Subcutaneous abdominal adipose tissue (tissue), 5 donors: ENCODE data around the gene APOA4.

ENCODE experiments used
- H3K27ac ChIP-seq: one replicate; pipeline ENCODE4 v1.7.0; 2013; ENCODE audit warnings: low read depth, mild to moderate bottlenecking, inconsistent platforms, low read length, moderate library complexity
- H3K27me3 ChIP-seq, 5 donors: one replicate each; pipeline ENCODE4 v1.7.0; 2013; ENCODE audit warnings: low read length in 5 of 5, inconsistent platforms in 1 of 5; ENCODE audit not compliant: control insufficient read depth in 5 of 5, insufficient read depth in 4 of 5
- H3K36me3 ChIP-seq, 5 donors: one replicate each; pipeline ENCODE4 v1.7.0; 2013; ENCODE audit warnings: low read length in 5 of 5; ENCODE audit not compliant: control insufficient read depth in 5 of 5, insufficient read depth in 5 of 5
- H3K4me1 ChIP-seq, 5 donors: one replicate each; pipeline ENCODE4 v1.7.0; 2013; ENCODE audit warnings: low read length in 5 of 5, mild to moderate bottlenecking in 3 of 5, moderate library complexity in 1 of 5; ENCODE audit not compliant: control insufficient read depth in 5 of 5, insufficient read depth in 5 of 5
- H3K4me3 ChIP-seq, 5 donors: one replicate each; pipeline ENCODE4 v1.7.0; 2013; ENCODE audit warnings: low read length in 5 of 5, low read depth in 1 of 5
- H3K9ac ChIP-seq, 5 donors: one replicate each; pipeline ENCODE4 v1.7.0; 2013; ENCODE audit warnings: low read length in 5 of 5, mild to moderate bottlenecking in 4 of 5, moderate library complexity in 3 of 5
- H3K9me3 ChIP-seq, 5 donors: one replicate each; pipeline ENCODE4 v1.7.0; 2013; ENCODE audit warnings: low read length in 5 of 5; ENCODE audit not compliant: control insufficient read depth in 5 of 5
- donor health status: healthy.
- donor health status: healthy.
- donor health status: healthy.
- donor health status: healthy.
- donor health status: healthy.

Gene APOA4

GRCh38 chr11:116825434-116825833, 2.3 kb upstream of the APOA4 start:
- peaks cover 0 to 10% (median 8%) of the 10 kb centered on the region in 5 donors for H3K4me1 ChIP-seq
- H3K27ac ChIP-seq: no peak overlapping the region
- no peaks in the 10 kb centered on the region for H3K36me3 ChIP-seq
- no peak overlapping the region for H3K4me3 ChIP-seq
- no peaks in the 10 kb centered on the region for H3K27me3 ChIP-seq
- no peaks in the 10 kb centered on the region for H3K9me3 ChIP-seq
- H3K9ac ChIP-seq: no peak overlapping the region

- Histone ChIP-seq H3K36me3 (no peaks in the 10 kb centered on the region), H3K27me3 (no peaks in the 10 kb centered on the region), H3K9ac (no peak overlapping the region), H3K27ac (no peak overlapping the region), H3K9me3 (no peaks in the 10 kb centered on the region), H3K4me1 (no peaks in the 10 kb centered on the region), H3K4me3 (no peak overlapping the region)
Measured at GRCh38 chr11:116822575-116822974, 529 bp downstream of the APOA4 start.

GRCh38 chr11:116821050-116821918, 1.8 kb downstream of the APOA4 start:
- Histone ChIP-seq H3K27me3 (no peaks in the 10 kb centered on the region), H3K27ac (no peak overlapping the region), H3K36me3 (no peaks in the 10 kb centered on the region), H3K4me1 (no peaks in the 10 kb centered on the region), H3K9me3 (no peaks in the 10 kb centered on the region), H3K4me3 (no peak overlapping the region), H3K9ac (no peak overlapping the region)

GRCh38 chr11:116819049-116819448, 4.1 kb downstream of the APOA4 start:
- Histone ChIP-seq H3K4me1 (no peaks in the 10 kb centered on the region), H3K27me3 (no peaks in the 10 kb centered on the region), H3K27ac (no peak overlapping the region), H3K4me3 (no peak overlapping the region), H3K36me3 (no peaks in the 10 kb centered on the region), H3K9me3 (no peaks in the 10 kb centered on the region), H3K9ac (no peak overlapping the region)

- H3K27me3 ChIP-seq: no peaks in the 10 kb centered on the region
- H3K9ac ChIP-seq: no peak overlapping the region
- no peak overlapping the region for H3K27ac ChIP-seq
- no peaks in the 10 kb centered on the region for H3K36me3 ChIP-seq
- peaks cover 0 to 4% (median 0%) of the 10 kb centered on the region in 5 donors for H3K9me3 ChIP-seq
- no peak overlapping the region for H3K4me3 ChIP-seq
- H3K4me1 ChIP-seq: no peaks in the 10 kb centered on the region
Measured at GRCh38 chr11:116814502-116814901, 8.6 kb downstream of the APOA4 start.

GRCh38 chr11:116813781-116814471, 9.2 kb downstream of the APOA4 start:
- H3K27ac ChIP-seq: no peak overlapping the region
- H3K4me1 ChIP-seq: no peaks in the 10 kb centered on the region
- no peaks in the 10 kb centered on the region for H3K36me3 ChIP-seq
- H3K9me3 ChIP-seq: peaks cover 0 to 4% (median 0%) of the 10 kb centered on the region in 5 donors
- no peak overlapping the region for H3K9ac ChIP-seq
- no peaks in the 10 kb centered on the region for H3K27me3 ChIP-seq
- H3K4me3 ChIP-seq: no peak overlapping the region

- Histone ChIP-seq H3K27ac (no peak overlapping the region), H3K4me3 (no peak overlapping the region), H3K9me3 (peaks cover 0 to 4% (median 0%) of the 10 kb centered on the region in 5 donors), H3K27me3 (no peaks in the 10 kb centered on the region), H3K4me1 (no peaks in the 10 kb centered on the region), H3K36me3 (no peaks in the 10 kb centered on the region), H3K9ac (no peak overlapping the region)
Measured at GRCh38 chr11:116813170-116813569, 9.9 kb downstream of the APOA4 start.

GRCh38 chr11:116812109-116812508, 11.0 kb downstream of the APOA4 start:
- Histone ChIP-seq H3K36me3 (no peaks in the 10 kb centered on the region), H3K27ac (no peak overlapping the region), H3K4me1 (no peaks in the 10 kb centered on the region), H3K9ac (no peak overlapping the region), H3K4me3 (no peak overlapping the region), H3K9me3 (peaks cover 0 to 4% (median 0%) of the 10 kb centered on the region in 5 donors), H3K27me3 (no peaks in the 10 kb centered on the region)

- Histone ChIP-seq H3K9ac (no peak overlapping the region), H3K36me3 (no peaks in the 10 kb centered on the region), H3K4me3 (no peak overlapping the region), H3K4me1 (no peaks in the 10 kb centered on the region), H3K27ac (no peak overlapping the region), H3K27me3 (no peaks in the 10 kb centered on the region), H3K9me3 (peaks cover 0 to 4% (median 0%) of the 10 kb centered on the region in 5 donors)
Measured at GRCh38 chr11:116811194-116811593, 11.9 kb downstream of the APOA4 start.
